Naive thymus-derived CD8-positive, alpha-beta T cell (primary cell): Measurements from ENCODE around the gene PCNX4. TPM values are rescaled to one million over a fixed set of nuclear protein-coding genes. Genes with fewer than 3 reads are reported as not detected.

Experiments
- ATAC-seq, 2 donors: fragments of 150-1000 bp; cut with Tn5 transposase in 1 of 2; sonication (Bioruptor Pico), chemical (Tn5 transposase) in 1 of 2; 1 replicate in 1 of 2; 2 replicates in 1 of 2; pipeline ENCODE4 v1.10.0; 2021; ENCODE audit warnings: mild to moderate bottlenecking in 2 of 2, moderate library complexity in 2 of 2
- POLR2A ChIA-PET: fragments of 350-600 bp; sonication (Branson Sonifier 250); formaldehyde crosslinking; loops from one replicate; lab custom pipeline; 2021; ENCODE audit warnings: antibody characterized with exemption; lab: Charles Lee
- DNase-seq, 10 donors: peaks; one replicate each; pipeline versions ENCODE4 v3.0.0 to v3.0.0-alpha.2; 2020 to 2022
- H3K27ac Mint-ChIP-seq, 10 donors: one replicate each; pipeline ENCODE4 v1.8.0; 2020 to 2022; ENCODE audit warnings: mild to moderate bottlenecking in 10 of 10, mixed read lengths in 10 of 10, moderate library complexity in 4 of 10, inconsistent platforms in 1 of 10
- H3K27me3 Mint-ChIP-seq, 5 donors: one replicate each; pipeline ENCODE4 v1.8.0; 2021 to 2022; ENCODE audit warnings: mixed read lengths in 5 of 5
- H3K36me3 Mint-ChIP-seq, 3 donors: one replicate each; pipeline ENCODE4 v1.8.0; 2020 to 2022; ENCODE audit warnings: mixed read lengths in 3 of 3, mild to moderate bottlenecking in 2 of 3, inconsistent platforms in 1 of 3
- H3K4me1 Mint-ChIP-seq, 4 donors: one replicate each; pipeline ENCODE4 v1.8.0; 2021 to 2022; ENCODE audit warnings: mixed read lengths in 4 of 4
- H3K4me3 Mint-ChIP-seq, 10 donors: one replicate each; pipeline ENCODE4 v1.8.0; 2020 to 2022; ENCODE audit warnings: mild to moderate bottlenecking in 10 of 10, mixed read lengths in 10 of 10, moderate library complexity in 6 of 10, inconsistent platforms in 1 of 10
- H3K9me3 Mint-ChIP-seq, 9 donors: one replicate each; pipeline ENCODE4 v1.8.0; 2020 to 2022; ENCODE audit warnings: mixed read lengths in 9 of 9, mild to moderate bottlenecking in 3 of 9, inconsistent platforms in 1 of 9, moderate library complexity in 1 of 9
- polyA plus RNA-seq, 3 donors: library from polyadenylated mRNA; unstranded; fragments of 300-500 nt; fragmentation: Illumina TruSeq; gene quantifications; one replicate each; pipeline ENCODE4 v1.2.3, GENCODE V29; 2021
- total RNA-seq, 8 experiments: library from RNA in 2 of 8; stranded (reverse) in 2 of 8; gene quantifications; one replicate each; pipeline ENCODE4 v1.2.3 and lab custom pipeline; 2021 to 2026

The PCNX4 gene
- total and polyA plus RNA-seq, 5 experiments from 2014 or later, result 16.6 to 50.0 (median 20.1) TPM

GRCh38 chr14:60175255-60175902 lies 83.7 kb downstream of the PCNX4 start:
- H3K27me3 Mint-ChIP-seq, result peaks cover 3 to 13% (median 5%) of the 10 kb centered on the region in 5 donors
- no peak overlapping the region for H3K4me3 Mint-ChIP-seq
- peaks cover 0 to 18% (median 3%) of the 10 kb centered on the region in 9 donors for H3K9me3 Mint-ChIP-seq
- ATAC-seq (no peak), DNase-seq (no peak)
- H3K4me1 Mint-ChIP-seq, result no peaks in the 10 kb centered on the region
- H3K36me3 Mint-ChIP-seq, result peaks cover 0 to 14% (median 5%) of the 10 kb centered on the region in 3 donors
- POLR2A ChIA-PET, result interaction anchor here (1.3 kb wide), 1 partner anchor 10 kb away, joined by 4 read pairs; the partner anchor contains the start of gene DHRS7
- peak overlapping the region in 1 of 10 donors; percentile 49 for H3K27ac Mint-ChIP-seq

GRCh38 chr14:60178164-60178563 lies 86.4 kb downstream of the PCNX4 start:
- Mint-ChIP-seq H3K36me3 (peaks cover 0 to 21% (median 5%) of the 10 kb centered on the region in 3 donors), H3K27me3 (peaks cover 3 to 13% (median 4%) of the 10 kb centered on the region in 5 donors), H3K9me3 (peaks cover 0 to 29% (median 3%) of the 10 kb centered on the region in 9 donors), H3K4me3 (no peak overlapping the region), H3K27ac (no peak overlapping the region), H3K4me1 (peaks cover 0 to 2% (median 2%) of the 10 kb centered on the region in 4 donors)
- POLR2A ChIA-PET, result no interaction called here
- no peak for ATAC-seq
- no peak for DNase-seq

GRCh38 chr14:60178820-60179219 lies 87.1 kb downstream of the PCNX4 start:
- H3K4me1 Mint-ChIP-seq, result peaks cover 2 to 9% (median 8%) of the 10 kb centered on the region in 4 donors
- no peak for DNase-seq

GRCh38 chr14:60179431-60179869 lies 87.7 kb downstream of the PCNX4 start:
- Mint-ChIP-seq H3K27ac (no peak overlapping the region), H3K4me3 (no peak overlapping the region), H3K9me3 (peaks cover 0 to 29% (median 3%) of the 10 kb centered on the region in 9 donors), H3K36me3 (peaks cover 0 to 21% (median 5%) of the 10 kb centered on the region in 3 donors), H3K4me1 (peaks cover 4 to 15% (median 11%) of the 10 kb centered on the region in 4 donors), H3K27me3 (peaks cover 0 to 13% (median 4%) of the 10 kb centered on the region in 5 donors)
- DNase-seq, result no peak
- POLR2A ChIA-PET, result interaction anchor here (0.6 to 2.0 kb wide), 2 partner anchors 14 to 89 kb away, joined by 5 to 6 read pairs; partner anchors contain the start of gene DHRS7
- ATAC-seq, result no peak

More at GRCh38 chr14:60178820-60179219, 87.1 kb downstream of the PCNX4 start:
- POLR2A ChIA-PET, result interaction anchor here (0.6 kb wide), 1 partner anchor 88 kb away, joined by 5 read pairs; no protein-coding TSS in a partner anchor
- Mint-ChIP-seq H3K4me3 (no peak overlapping the region), H3K36me3 (peaks cover 0 to 21% (median 5%) of the 10 kb centered on the region in 3 donors), H3K9me3 (peaks cover 0 to 29% (median 3%) of the 10 kb centered on the region in 9 donors), H3K27ac (no peak overlapping the region), H3K27me3 (peaks cover 3 to 13% (median 4%) of the 10 kb centered on the region in 5 donors)
- ATAC-seq, result no peak

GRCh38 chr14:60183138-60183537 lies 91.4 kb downstream of the PCNX4 start:
- H3K27ac Mint-ChIP-seq, result peak overlapping the region in 6 of 10 donors; percentile 57 to 93 (median 90)
- DNase-seq, result no peak
- H3K4me1 Mint-ChIP-seq, result peaks cover 4 to 15% (median 11%) of the 10 kb centered on the region in 4 donors
- POLR2A ChIA-PET, result interaction anchor here (1.2 to 2.8 kb wide), 2 partner anchors 18 to 118 kb away, joined by 5 to 16 read pairs; partner anchors contain the start of gene DHRS7
- peaks cover 0 to 29% (median 2%) of the 10 kb centered on the region in 9 donors for H3K9me3 Mint-ChIP-seq
- no peak for ATAC-seq
- H3K36me3 Mint-ChIP-seq, result peaks cover 0 to 19% (median 5%) of the 10 kb centered on the region in 3 donors
- H3K4me3 Mint-ChIP-seq, result peak overlapping the region in 2 of 10 donors; percentile 8 to 88
- H3K27me3 Mint-ChIP-seq, result no peaks in the 10 kb centered on the region

GRCh38 chr14:60183741-60184140 lies 92.0 kb downstream of the PCNX4 start:
- DNase-seq, result no peak
- Mint-ChIP-seq H3K36me3 (peaks cover 0 to 13% (median 2%) of the 10 kb centered on the region in 3 donors), H3K27ac (peak overlapping the region; percentile 41 to 93 (median 91)), H3K4me3 (peak overlapping the region; percentile 71 to 88 (median 83)), H3K27me3 (no peaks in the 10 kb centered on the region), H3K9me3 (peaks cover 0 to 25% (median 2%) of the 10 kb centered on the region in 9 donors), H3K4me1 (peaks cover 4 to 15% (median 11%) of the 10 kb centered on the region in 4 donors)
- POLR2A ChIA-PET, result interaction anchor here (0.7 to 2.8 kb wide), 4 partner anchors 18 to 219 kb away, joined by 3 to 16 read pairs (median 7); partner anchors contain the start of gene DHRS7
- peak; percentile 53 to 55 for ATAC-seq

- ATAC-seq, result peak; percentile 81 to 82
- POLR2A ChIA-PET, result interaction anchor here (0.7 to 2.8 kb wide), 6 partner anchors 19 to 220 kb away, joined by 3 to 16 read pairs (median 4); partner anchors contain the start of genes DHRS7 and PPM1A
Observed at GRCh38 chr14:60184146-60184904, 92.6 kb downstream of the PCNX4 start.

GRCh38 chr14:60184905-60185555 lies 93.3 kb downstream of the PCNX4 start:
- peaks cover 0 to 9% (median 2%) of the 10 kb centered on the region in 3 donors for H3K36me3 Mint-ChIP-seq
- POLR2A ChIA-PET, result interaction anchor here (0.9 to 2.8 kb wide), 4 partner anchors 20 to 221 kb away, joined by 3 to 16 read pairs (median 6); partner anchors contain the start of genes DHRS7 and PPM1A
- no peak for ATAC-seq
- H3K4me3 Mint-ChIP-seq, result no peak overlapping the region
- DNase-seq, result no peak
- peak overlapping the region in 1 of 10 donors; percentile 91 for H3K27ac Mint-ChIP-seq
- H3K9me3 Mint-ChIP-seq, result peaks cover 0 to 14% (median 2%) of the 10 kb centered on the region in 9 donors
- peaks cover 4 to 15% (median 11%) of the 10 kb centered on the region in 4 donors for H3K4me1 Mint-ChIP-seq
- no peaks in the 10 kb centered on the region for H3K27me3 Mint-ChIP-seq

More at GRCh38 chr14:60184146-60184904, 92.6 kb downstream of the PCNX4 start:
- Mint-ChIP-seq H3K27ac (peak overlapping the region; percentile 41 to 93 (median 91)), H3K4me1 (peaks cover 4 to 15% (median 11%) of the 10 kb centered on the region in 4 donors), H3K9me3 (peaks cover 0 to 21% (median 2%) of the 10 kb centered on the region in 9 donors), H3K4me3 (peak overlapping the region; percentile 71 to 88 (median 83)), H3K36me3 (peaks cover 0 to 13% (median 2%) of the 10 kb centered on the region in 3 donors), H3K27me3 (no peaks in the 10 kb centered on the region)
- peak in 7 of 10 donors; percentile 23 to 81 (median 68) for DNase-seq

- DNase-seq, result no peak
Observed at GRCh38 chr14:60188115-60188514, 96.4 kb downstream of the PCNX4 start.

GRCh38 chr14:60188696-60189095 lies 97.0 kb downstream of the PCNX4 start:
- POLR2A ChIA-PET, result interaction anchor here (0.8 kb wide), 1 partner anchor 24 kb away, joined by 3 read pairs; the partner anchor contains the start of gene DHRS7
- ATAC-seq (no peak), DNase-seq (no peak)
- H3K9me3 Mint-ChIP-seq, result no peaks in the 10 kb centered on the region
- no peaks in the 10 kb centered on the region for H3K36me3 Mint-ChIP-seq
- H3K27me3 Mint-ChIP-seq, result peaks cover 0 to 3% (median 0%) of the 10 kb centered on the region in 5 donors
- H3K4me3 Mint-ChIP-seq, result no peak overlapping the region
- peaks cover 3 to 8% (median 4%) of the 10 kb centered on the region in 4 donors for H3K4me1 Mint-ChIP-seq
- no peak overlapping the region for H3K27ac Mint-ChIP-seq

More at GRCh38 chr14:60188115-60188514, 96.4 kb downstream of the PCNX4 start:
- POLR2A ChIA-PET, result no interaction called here
- H3K27me3 Mint-ChIP-seq, result peaks cover 0 to 3% (median 0%) of the 10 kb centered on the region in 5 donors
- ATAC-seq, result no peak
- H3K4me3 Mint-ChIP-seq, result no peak overlapping the region
- peaks cover 4 to 14% (median 9%) of the 10 kb centered on the region in 4 donors for H3K4me1 Mint-ChIP-seq
- H3K9me3 Mint-ChIP-seq, result no peaks in the 10 kb centered on the region
- no peaks in the 10 kb centered on the region for H3K36me3 Mint-ChIP-seq
- no peak overlapping the region for H3K27ac Mint-ChIP-seq
